ENCODE measurements around the gene FIGNL1. TPM values are rescaled to one million over a fixed set of nuclear protein-coding genes. Genes with fewer than 3 reads are reported as not detected.

FIGNL1 gene
- polyA plus RNA-seq, 2 of the 4 experiments (the other 2 are of a cell fraction) = 25.4 to 27.9 TPM

- no peak for TF ChIP-seq HMGXB4 (CRISPR knock-in tag; IDR thresholded peaks at IDR 0.05; ENCODE audit: borderline replicate concordance)
- TF ChIP-seq CEBPB (IDR thresholded peaks at IDR 0.05) = no peak
- TF ChIP-seq JUN (IDR thresholded peaks at IDR 0.05) = no peak
- TF ChIP-seq EHMT2 (IDR thresholded peaks at IDR 0.05; ENCODE audit: low read depth) = no peak
- no peak for TF ChIP-seq POLR2AphosphoS2 (conservative IDR thresholded peaks at IDR 0.05; ENCODE audit: low read length)
- no peak for TF ChIP-seq HOXB5 (CRISPR knock-in tag; IDR thresholded peaks at IDR 0.05)
- TF ChIP-seq ZFP36 (IDR thresholded peaks at IDR 0.05; ENCODE audit: borderline replicate concordance, partially characterized antibody) = no peak
- no peak for TF ChIP-seq NR3C1 (IDR thresholded peaks at IDR 0.05)
- TF ChIP-seq E2F6 (IDR thresholded peaks at IDR 0.05; ENCODE audit: borderline replicate concordance, low read depth) = no peak
Measured at GRCh38 chr7:50491943-50492342, 41.8 kb upstream of the FIGNL1 start (continued).

GRCh38 chr7:50491209-50491608, 41.1 kb upstream of the FIGNL1 start:
- H3K4me1 ChIP-seq = no peaks in the 10 kb centered on the region
- POLR2A ChIA-PET = no interaction called here
- H3K4me2 ChIP-seq = no peak overlapping the region
- CTCF ChIA-PET = interaction anchor here (0.6 to 1.8 kb wide), 4 partner anchors 15 to 650 kb away, joined by 3 to 4 read pairs (median 3); no protein-coding TSS in a partner anchor
- FAIRE-seq (no peak), ATAC-seq (no peak), DNase-seq (ENCODE audit: low read depth in 1 of 2, low spot score in 1 of 2) (no peak)
- TF ChIP-seq RCOR1 (IDR thresholded peaks at IDR 0.05; ENCODE audit: low read depth, low read length) (no peak), HOXA7 (CRISPR knock-in tag; IDR thresholded peaks at IDR 0.05) (no peak), CBX2 (IDR thresholded peaks at IDR 0.05; ENCODE audit: borderline replicate concordance, low read depth) (no peak), JUN (IDR thresholded peaks at IDR 0.05) (no peak), FOSL2 (IDR thresholded peaks at IDR 0.05) (no peak), FOSL2 (CRISPR knock-in tag; IDR thresholded peaks at IDR 0.05) (no peak), CHD2 (IDR thresholded peaks at IDR 0.05; ENCODE audit: low read length, partially characterized antibody) (no peak), CHD4 (IDR thresholded peaks at IDR 0.05; ENCODE audit: borderline replicate concordance) (no peak), FOXS1 (CRISPR knock-in tag; IDR thresholded peaks at IDR 0.05) (no peak), GATA3 (IDR thresholded peaks at IDR 0.05; ENCODE audit: borderline replicate concordance) (no peak), ELK1 (IDR thresholded peaks at IDR 0.05; ENCODE audit: low read depth, low read length) (no peak), ATOH8 (CRISPR knock-in tag; IDR thresholded peaks at IDR 0.05; ENCODE audit: low read depth) (no peak), SREBF2 (IDR thresholded peaks at IDR 0.05) (no peak), RFX5 (IDR thresholded peaks at IDR 0.05) (no peak), CBX8 (IDR thresholded peaks at IDR 0.05) (no peak), ESRRA (IDR thresholded peaks at IDR 0.05; ENCODE audit: borderline replicate concordance, low read length) (no peak), EP300 (IDR thresholded peaks at IDR 0.05) (no peak), REST (IDR thresholded peaks at IDR 0.05) (no peak), SMC3 (IDR thresholded peaks at IDR 0.05) (no peak), TFCP2L1 (CRISPR knock-in tag; IDR thresholded peaks at IDR 0.05) (no peak)
- peaks cover 16% of the 10 kb centered on the region; the same call in 2 of the 3 replicates for H3K9me3 ChIP-seq
- H3K27ac ChIP-seq = no peak overlapping the region
- no peak overlapping the region for H3K4me3 ChIP-seq
- 46% methylated on average over 5 of the region's 5 CpGs for WGBS (ENCODE audit: missing lambda C conversion rate)
